ENCODE measurements around the gene ACSL1.

The ACSL1 gene

DNA sequence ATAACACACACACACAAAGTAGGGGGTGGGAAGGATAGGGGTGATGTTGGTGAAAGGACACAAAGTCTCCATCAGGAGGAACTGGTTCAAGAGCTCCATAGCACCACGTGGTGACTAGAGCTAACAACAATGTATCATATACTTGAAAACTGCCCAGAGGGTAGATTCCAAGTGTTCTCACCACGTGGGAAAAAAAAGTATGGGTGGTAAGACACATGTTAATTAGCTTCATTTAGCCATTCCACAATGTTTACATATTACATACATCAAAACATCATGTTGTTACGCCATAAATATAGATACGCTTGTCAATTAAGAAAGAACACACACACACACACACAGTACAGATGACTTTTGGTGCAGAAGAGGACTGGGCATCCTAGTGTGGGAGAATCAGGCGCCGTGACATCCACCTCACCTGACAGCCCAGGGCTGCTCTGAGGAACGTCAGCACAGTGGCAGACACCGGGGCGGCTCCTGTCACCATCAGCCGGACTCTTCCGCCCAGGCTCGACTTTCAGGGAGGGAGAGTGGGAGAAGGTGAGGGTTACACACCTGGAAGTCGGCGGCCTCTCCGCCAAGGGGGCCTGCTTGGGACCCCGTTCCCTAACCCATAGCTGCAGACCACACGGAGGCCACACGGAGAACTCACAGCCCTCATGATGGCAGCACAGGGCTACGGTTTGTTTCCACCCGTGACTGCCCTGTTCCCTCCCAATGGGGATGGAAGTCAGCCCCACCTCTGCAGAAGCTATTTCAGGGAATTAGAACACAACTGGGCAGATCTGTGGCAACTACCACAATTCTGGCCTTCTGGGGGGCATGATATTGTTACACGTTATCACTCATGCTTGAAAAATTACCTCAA, 60.1 kb downstream of the ACSL1 start:
- TF ChIP-seq MYC (IDR thresholded peaks at IDR 0.05; ENCODE audit: low read depth, low read length) (no peak), POLR2A (IDR thresholded peaks at IDR 0.05; ENCODE audit: extremely low read depth, insufficient read length) (no peak)
- TF ChIP-seq, protein P1, sequence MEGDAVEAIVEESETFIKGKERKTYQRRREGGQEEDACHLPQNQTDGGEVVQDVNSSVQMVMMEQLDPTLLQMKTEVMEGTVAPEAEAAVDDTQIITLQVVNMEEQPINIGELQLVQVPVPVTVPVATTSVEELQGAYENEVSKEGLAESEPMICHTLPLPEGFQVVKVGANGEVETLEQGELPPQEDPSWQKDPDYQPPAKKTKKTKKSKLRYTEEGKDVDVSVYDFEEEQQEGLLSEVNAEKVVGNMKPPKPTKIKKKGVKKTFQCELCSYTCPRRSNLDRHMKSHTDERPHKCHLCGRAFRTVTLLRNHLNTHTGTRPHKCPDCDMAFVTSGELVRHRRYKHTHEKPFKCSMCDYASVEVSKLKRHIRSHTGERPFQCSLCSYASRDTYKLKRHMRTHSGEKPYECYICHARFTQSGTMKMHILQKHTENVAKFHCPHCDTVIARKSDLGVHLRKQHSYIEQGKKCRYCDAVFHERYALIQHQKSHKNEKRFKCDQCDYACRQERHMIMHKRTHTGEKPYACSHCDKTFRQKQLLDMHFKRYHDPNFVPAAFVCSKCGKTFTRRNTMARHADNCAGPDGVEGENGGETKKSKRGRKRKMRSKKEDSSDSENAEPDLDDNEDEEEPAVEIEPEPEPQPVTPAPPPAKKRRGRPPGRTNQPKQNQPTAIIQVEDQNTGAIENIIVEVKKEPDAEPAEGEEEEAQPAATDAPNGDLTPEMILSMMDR (IDR thresholded peaks at IDR 0.05; ENCODE audit: low read depth, low read length), result no peak
- TF ChIP-seq, protein P2, sequence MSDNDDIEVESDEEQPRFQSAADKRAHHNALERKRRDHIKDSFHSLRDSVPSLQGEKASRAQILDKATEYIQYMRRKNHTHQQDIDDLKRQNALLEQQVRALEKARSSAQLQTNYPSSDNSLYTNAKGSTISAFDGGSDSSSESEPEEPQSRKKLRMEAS (IDR thresholded peaks at IDR 0.05; ENCODE audit: low read depth, low read length), result no peak
- no peak overlapping the region for H3K4me3 ChIP-seq (ENCODE audit: low read depth, low read length)
- DNase-seq (ENCODE audit: low read depth), result no peak

DNA sequence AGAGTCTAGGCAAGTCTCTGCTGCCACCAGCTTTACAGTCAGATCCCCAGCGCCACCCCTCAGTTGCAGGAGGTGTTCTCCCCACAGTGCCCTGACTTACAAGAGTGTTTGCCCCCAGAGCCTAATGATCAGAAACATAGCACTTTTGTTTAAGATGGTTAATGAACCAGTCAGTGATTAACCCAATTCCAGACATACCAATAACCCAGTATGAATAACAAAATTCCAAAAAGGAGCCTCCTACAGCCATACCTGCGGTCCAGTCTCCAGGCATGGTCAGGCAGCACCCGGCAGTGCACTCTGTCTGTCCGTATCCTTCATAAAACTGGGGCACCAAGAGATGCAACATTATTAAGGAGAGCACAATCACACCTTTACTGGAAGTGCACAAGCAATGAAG, 61.2 kb downstream of the ACSL1 start:
- no peak for DNase-seq (ENCODE audit: low read depth)

DNA sequence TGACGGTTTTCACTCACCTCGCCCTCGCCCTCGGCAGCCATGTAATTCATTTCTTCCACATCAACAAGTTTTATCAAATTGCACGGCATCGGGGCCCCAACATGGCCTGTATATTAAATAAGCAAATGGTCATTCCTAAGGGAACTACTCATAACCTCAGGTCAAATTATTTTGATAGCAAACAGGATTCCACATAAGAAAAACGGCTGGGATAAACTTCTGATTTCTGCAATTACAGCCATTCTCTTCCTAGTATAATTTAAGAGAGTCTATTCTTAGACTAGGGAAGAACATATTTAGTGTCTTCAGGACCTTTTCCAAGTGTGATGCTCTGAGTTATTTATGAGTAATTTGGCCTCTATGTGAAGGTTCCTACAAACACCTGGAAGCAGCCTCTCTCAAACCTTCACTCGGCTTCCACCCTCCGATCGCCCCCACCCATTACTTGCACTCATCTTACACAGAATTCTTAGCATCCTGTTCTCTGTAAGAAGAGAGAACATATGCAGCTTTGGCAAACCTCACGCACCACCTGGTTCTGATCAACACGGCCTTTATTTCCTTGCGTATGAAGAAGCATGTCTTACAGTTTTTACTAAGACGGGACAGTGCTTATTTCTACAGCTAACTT, 62.5 kb downstream of the ACSL1 start:
- no peak overlapping the region for H3K4me3 ChIP-seq (ENCODE audit: low read depth, low read length)
- TF ChIP-seq, protein P2 (IDR thresholded peaks at IDR 0.05; ENCODE audit: low read depth, low read length), result no peak
- TF ChIP-seq, protein P1 (IDR thresholded peaks at IDR 0.05; ENCODE audit: low read depth, low read length), result no peak
- TF ChIP-seq POLR2A (IDR thresholded peaks at IDR 0.05; ENCODE audit: extremely low read depth, insufficient read length) (no peak), MYC (IDR thresholded peaks at IDR 0.05; ENCODE audit: low read depth, low read length) (no peak)
- DNase-seq (ENCODE audit: low read depth), result no peak

More for the DNA sequence above, 61.2 kb downstream of the ACSL1 start:
- TF ChIP-seq MYC (IDR thresholded peaks at IDR 0.05; ENCODE audit: low read depth, low read length) (no peak), POLR2A (IDR thresholded peaks at IDR 0.05; ENCODE audit: extremely low read depth, insufficient read length) (no peak)
- TF ChIP-seq, protein P1 (IDR thresholded peaks at IDR 0.05; ENCODE audit: low read depth, low read length), result no peak
- TF ChIP-seq, protein P2 (IDR thresholded peaks at IDR 0.05; ENCODE audit: low read depth, low read length), result no peak
- H3K4me3 ChIP-seq (ENCODE audit: low read depth, low read length), result no peak overlapping the region

DNA sequence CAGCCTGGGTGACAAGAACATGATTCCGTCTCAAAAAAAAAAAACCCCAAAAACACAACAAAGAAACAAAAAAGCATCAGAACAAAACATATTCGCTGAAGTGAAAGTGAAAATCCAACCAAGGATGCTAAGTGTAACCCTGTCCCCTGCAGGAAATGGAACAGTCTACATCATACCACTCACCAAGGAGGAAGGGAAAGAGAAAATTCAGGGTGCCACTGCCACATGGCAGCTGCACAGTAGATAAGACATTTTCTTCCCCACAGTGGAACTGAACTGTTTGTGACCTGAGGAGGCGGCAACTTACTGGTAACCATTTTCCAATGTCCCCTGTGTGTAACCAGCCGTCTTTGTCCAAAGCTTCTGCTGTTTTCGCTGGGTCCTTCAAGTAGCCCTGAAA, 63.7 kb downstream of the ACSL1 start:
- TF ChIP-seq, protein P1 (IDR thresholded peaks at IDR 0.05; ENCODE audit: low read depth, low read length), result no peak
- TF ChIP-seq POLR2A (IDR thresholded peaks at IDR 0.05; ENCODE audit: extremely low read depth, insufficient read length) (no peak), MYC (IDR thresholded peaks at IDR 0.05; ENCODE audit: low read depth, low read length) (no peak)
- TF ChIP-seq, protein P2 (IDR thresholded peaks at IDR 0.05; ENCODE audit: low read depth, low read length), result no peak
- H3K4me3 ChIP-seq (ENCODE audit: low read depth, low read length), result no peak overlapping the region
- DNase-seq (ENCODE audit: low read depth), result no peak

DNA sequence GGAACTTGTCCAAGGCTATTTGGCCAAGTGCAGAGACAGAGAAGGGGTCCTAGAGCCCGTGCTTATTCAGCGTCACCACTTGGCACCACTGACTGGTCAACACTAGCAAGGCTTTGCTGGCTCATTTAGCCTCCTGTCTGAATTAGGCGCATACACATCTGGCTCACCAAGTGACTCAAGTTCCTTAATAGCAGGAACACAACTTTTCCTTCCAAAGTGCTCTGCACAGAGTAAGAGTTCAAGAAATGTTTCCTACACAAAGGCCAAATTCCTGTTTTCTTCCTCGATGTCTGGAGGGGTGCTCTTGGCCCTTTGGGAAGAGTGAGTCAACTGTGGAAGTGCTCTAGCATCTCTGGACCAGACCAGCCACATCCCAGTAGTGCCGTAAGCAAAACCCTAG, 65.1 kb downstream of the ACSL1 start:
- H3K4me3 ChIP-seq (ENCODE audit: low read depth, low read length), result no peak overlapping the region
- no peak for DNase-seq (ENCODE audit: low read depth)
- TF ChIP-seq, protein P1 (IDR thresholded peaks at IDR 0.05; ENCODE audit: low read depth, low read length), result no peak
- TF ChIP-seq POLR2A (IDR thresholded peaks at IDR 0.05; ENCODE audit: extremely low read depth, insufficient read length), result no peak
- TF ChIP-seq, protein P2 (IDR thresholded peaks at IDR 0.05; ENCODE audit: low read depth, low read length), result no peak
- TF ChIP-seq MYC (IDR thresholded peaks at IDR 0.05; ENCODE audit: low read depth, low read length), result no peak

Measured in NB4 (cell line).